Measurements from ENCODE around the gene APBA1. TPM values are rescaled to one million over a fixed set of nuclear protein-coding genes. Genes with fewer than 3 reads are reported as not detected.

The APBA1 gene
- total and polyA plus RNA-seq, 9 of the 15 experiments (the other 6 are each of a cell fraction or from before 2014, with no cell fraction given), result 0.01 to 0.02 TPM; not detected in 7

- TF ChIP-seq NFIC (IDR thresholded peaks at IDR 0.05) (peak; percentile 69), U2AF2 (optimal IDR thresholded peaks at IDR 0.05; ENCODE audit: low read depth, low read length) (no peak), HDAC6 (IDR thresholded peaks at IDR 0.05; ENCODE audit: low read depth, low read length) (no peak)
- Histone ChIP-seq H4K20me1 (replicated peaks; ENCODE audit: control insufficient read depth, insufficient read depth, low read length) (no peaks in the 10 kb centered on the region), H3K9me3 (replicated peaks; ENCODE audit: control insufficient read depth, insufficient read depth, low read depth, low read length) (no peaks in the 10 kb centered on the region), H3K4me3 (no peak overlapping the region), H3K79me2 (ENCODE audit: control insufficient read depth, insufficient read depth, low read length) (no peaks in the 10 kb centered on the region), H3K27ac (ENCODE audit: extremely low read depth, low read depth, low read length) (no peak overlapping the region), H3K4me2 (ENCODE audit: insufficient read depth, low read length) (no peak overlapping the region), H3K27me3 (ENCODE audit: control insufficient read depth in 2 of 2, insufficient read depth in 2 of 2, low read length in 2 of 2) (no peaks in the 10 kb centered on the region), H2AFZ (ENCODE audit: low read depth, low read length) (no peak overlapping the region), H3K9me1 (ENCODE audit: control insufficient read depth, insufficient read depth, low read length) (no peaks in the 10 kb centered on the region), H3K9ac (ENCODE audit: insufficient read depth in 1 of 2, low read depth in 2 of 2, low read length in 2 of 2) (no peak overlapping the region), H3K4me1 (replicated peaks in 1 of 2; ENCODE audit: control insufficient read depth in 2 of 2, insufficient read depth in 2 of 2, low read length in 2 of 2) (no peaks in the 10 kb centered on the region), H3K36me3 (ENCODE audit: control insufficient read depth, insufficient read depth, low read length) (no peaks in the 10 kb centered on the region)
- CTCF ChIA-PET (ENCODE audit: low intra/inter-chr PET ratio), result no interaction called here
- DNase-seq (ENCODE audit: extremely low read depth in 1 of 4, low spot score in 3 of 4), result no peak
- WGBS (ENCODE audit: insufficient coverage, low coverage, missing lambda C conversion rate), result 0% methylated on average over 2 of the region's 2 CpGs
- ATAC-seq, result no peak
- no peak for FAIRE-seq
- intact Hi-C loops (cut with micrococcal nuclease) (no loop called here), in situ Hi-C loops (cut with MboI) (no loop called here)
- BruUV-seq (replicated peaks), result no TSS peak
- POLR2A ChIA-PET, result no interaction called here
Measured at GRCh38 chr9:69697475-69697874, 25.3 kb upstream of the APBA1 start.

DNA sequence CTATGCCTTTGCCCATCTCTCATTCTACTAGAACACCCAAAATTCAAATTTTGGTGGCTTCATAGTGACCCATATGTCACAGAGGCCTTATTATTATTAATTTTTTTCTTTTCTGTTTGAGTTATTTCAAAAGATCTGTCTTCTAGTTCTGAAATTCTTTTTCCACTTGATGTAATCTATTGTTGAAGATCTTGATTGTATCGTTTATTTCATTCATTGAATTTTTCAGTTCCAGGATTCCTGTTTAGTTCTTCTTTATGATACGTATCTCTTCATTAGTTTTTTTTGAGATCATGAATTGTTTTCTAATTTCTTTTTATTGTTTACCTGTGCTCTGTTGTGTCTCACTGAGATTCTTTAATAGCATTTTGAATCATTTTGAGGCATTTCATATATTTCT, 24.6 kb upstream of the APBA1 start:
- no TSS peak for BruUV-seq (replicated peaks)
- Histone ChIP-seq H2AFZ (ENCODE audit: low read depth, low read length) (no peak overlapping the region), H3K27ac (ENCODE audit: extremely low read depth, low read depth, low read length) (no peak overlapping the region), H3K4me2 (ENCODE audit: insufficient read depth, low read length) (no peak overlapping the region), H3K9me3 (replicated peaks; ENCODE audit: control insufficient read depth, insufficient read depth, low read depth, low read length) (no peaks in the 10 kb centered on the region), H3K9ac (ENCODE audit: insufficient read depth in 1 of 2, low read depth in 2 of 2, low read length in 2 of 2) (no peak overlapping the region), H3K4me1 (replicated peaks in 1 of 2; ENCODE audit: control insufficient read depth in 2 of 2, insufficient read depth in 2 of 2, low read length in 2 of 2) (no peaks in the 10 kb centered on the region), H3K79me2 (ENCODE audit: control insufficient read depth, insufficient read depth, low read length) (no peaks in the 10 kb centered on the region), H3K27me3 (ENCODE audit: control insufficient read depth in 2 of 2, insufficient read depth in 2 of 2, low read length in 2 of 2) (no peaks in the 10 kb centered on the region), H3K9me1 (ENCODE audit: control insufficient read depth, insufficient read depth, low read length) (no peaks in the 10 kb centered on the region), H3K4me3 (no peak overlapping the region), H4K20me1 (replicated peaks; ENCODE audit: control insufficient read depth, insufficient read depth, low read length) (no peaks in the 10 kb centered on the region), H3K36me3 (ENCODE audit: control insufficient read depth, insufficient read depth, low read length) (no peaks in the 10 kb centered on the region)
- intact Hi-C loops (cut with micrococcal nuclease), result no loop called here
- ChIA-PET POLR2A (no interaction called here), CTCF (ENCODE audit: low intra/inter-chr PET ratio) (no interaction called here)
- in situ Hi-C loops (cut with MboI), result no loop called here
- ATAC-seq (no peak), FAIRE-seq (no peak), DNase-seq (ENCODE audit: extremely low read depth in 1 of 4, low spot score in 3 of 4) (no peak)
- 5% methylated on average over 2 of the region's 2 CpGs for WGBS (ENCODE audit: insufficient coverage, low coverage, missing lambda C conversion rate)
- TF ChIP-seq, protein P1, sequence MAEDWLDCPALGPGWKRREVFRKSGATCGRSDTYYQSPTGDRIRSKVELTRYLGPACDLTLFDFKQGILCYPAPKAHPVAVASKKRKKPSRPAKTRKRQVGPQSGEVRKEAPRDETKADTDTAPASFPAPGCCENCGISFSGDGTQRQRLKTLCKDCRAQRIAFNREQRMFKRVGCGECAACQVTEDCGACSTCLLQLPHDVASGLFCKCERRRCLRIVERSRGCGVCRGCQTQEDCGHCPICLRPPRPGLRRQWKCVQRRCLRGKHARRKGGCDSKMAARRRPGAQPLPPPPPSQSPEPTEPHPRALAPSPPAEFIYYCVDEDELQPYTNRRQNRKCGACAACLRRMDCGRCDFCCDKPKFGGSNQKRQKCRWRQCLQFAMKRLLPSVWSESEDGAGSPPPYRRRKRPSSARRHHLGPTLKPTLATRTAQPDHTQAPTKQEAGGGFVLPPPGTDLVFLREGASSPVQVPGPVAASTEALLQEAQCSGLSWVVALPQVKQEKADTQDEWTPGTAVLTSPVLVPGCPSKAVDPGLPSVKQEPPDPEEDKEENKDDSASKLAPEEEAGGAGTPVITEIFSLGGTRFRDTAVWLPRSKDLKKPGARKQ (CRISPR knock-in tag; IDR thresholded peaks at IDR 0.05), result no peak
- TF ChIP-seq ZKSCAN1 (IDR thresholded peaks at IDR 0.05; ENCODE audit: low read depth, low read length), result no peak
- TF ChIP-seq CHD1 (IDR thresholded peaks at IDR 0.05; ENCODE audit: low read length), result no peak
- no peak for TF ChIP-seq CBX1 (IDR thresholded peaks at IDR 0.05; ENCODE audit: low read depth)
- TF ChIP-seq, protein P2, sequence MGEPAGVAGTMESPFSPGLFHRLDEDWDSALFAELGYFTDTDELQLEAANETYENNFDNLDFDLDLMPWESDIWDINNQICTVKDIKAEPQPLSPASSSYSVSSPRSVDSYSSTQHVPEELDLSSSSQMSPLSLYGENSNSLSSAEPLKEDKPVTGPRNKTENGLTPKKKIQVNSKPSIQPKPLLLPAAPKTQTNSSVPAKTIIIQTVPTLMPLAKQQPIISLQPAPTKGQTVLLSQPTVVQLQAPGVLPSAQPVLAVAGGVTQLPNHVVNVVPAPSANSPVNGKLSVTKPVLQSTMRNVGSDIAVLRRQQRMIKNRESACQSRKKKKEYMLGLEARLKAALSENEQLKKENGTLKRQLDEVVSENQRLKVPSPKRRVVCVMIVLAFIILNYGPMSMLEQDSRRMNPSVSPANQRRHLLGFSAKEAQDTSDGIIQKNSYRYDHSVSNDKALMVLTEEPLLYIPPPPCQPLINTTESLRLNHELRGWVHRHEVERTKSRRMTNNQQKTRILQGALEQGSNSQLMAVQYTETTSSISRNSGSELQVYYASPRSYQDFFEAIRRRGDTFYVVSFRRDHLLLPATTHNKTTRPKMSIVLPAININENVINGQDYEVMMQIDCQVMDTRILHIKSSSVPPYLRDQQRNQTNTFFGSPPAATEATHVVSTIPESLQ (CRISPR knock-in tag; IDR thresholded peaks at IDR 0.05), result no peak
- no peak for TF ChIP-seq CHD4 (IDR thresholded peaks at IDR 0.05; ENCODE audit: insufficient read depth, insufficient replicate concordance, low read depth, low read length, poor library complexity, severe bottlenecking)
- no peak for TF ChIP-seq IRF1 (CRISPR knock-in tag; IDR thresholded peaks at IDR 0.05; ENCODE audit: borderline replicate concordance)
- no peak for TF ChIP-seq XRCC4 (IDR thresholded peaks at IDR 0.05; ENCODE audit: extremely low read depth, insufficient read depth, insufficient read length)
- TF ChIP-seq KDM1A (IDR thresholded peaks at IDR 0.05), result no peak
- TF ChIP-seq DMBX1 (CRISPR knock-in tag; IDR thresholded peaks at IDR 0.05; ENCODE audit: borderline replicate concordance), result no peak
